Smooth muscle cell of the pulmonary artery (primary cell): Measurements from ENCODE around the gene DHRS7C. TPM values are rescaled to one million over a fixed set of nuclear protein-coding genes. Genes with fewer than 3 reads are reported as not detected.

Experiments used
- total RNA-seq: library from RNA; depleted of rRNA; stranded (reverse); fragments of >200 nt; gene quantifications from 2 replicates; pipeline ENCODE4 v1.2.3, GENCODE V29; 2014

The DHRS7C gene
- total RNA-seq, result not detected in 2 replicates

GRCh38 chr17:9790889-9791876, at the start of gene DHRS7C:
Gene DHRS7C, minus strand, starts transcription at chr17:9791592. Its CDS starts 308 bp downstream, at chr17:9791284.

GRCh38 chr17:9825641-9826150, 34.3 kb upstream of the DHRS7C start, which contains the start of gene GLP2R:
Gene GLP2R, plus strand, starts transcription at chr17:9825924. Its CDS starts 140 bp downstream, at chr17:9826064.

GRCh38 chr17:9821921-9822320, 30.5 kb upstream of the DHRS7C start, which contains the start of gene GSG1L2:
Gene GSG1L2, minus strand, starts transcription at chr17:9822079. Its CDS starts 8 bp downstream, at chr17:9822071.

Other genes starting within 250 kb of the DHRS7C start
- 42.3 and 48.0 TPM in 2 replicates for gene STX8, start 215.8 kb downstream of the DHRS7C start, total RNA-seq
- gene CFAP52, start 214.9 kb downstream of the DHRS7C start, total RNA-seq, result 0.20 TPM in 2 replicates
- gene USP43, start 146.1 kb downstream of the DHRS7C start, total RNA-seq, result not detected in 2 replicates
- gene GSG1L2, start 30.5 kb upstream of the DHRS7C start, total RNA-seq, result not detected in 2 replicates
- not detected in 2 replicates for gene GLP2R, start 34.3 kb upstream of the DHRS7C start, total RNA-seq
- 0.07 TPM in 1 of 2 replicates, not detected in the other for gene RCVRN, start 113.7 kb upstream of the DHRS7C start, total RNA-seq